Mammary epithelial cell (primary cell): ENCODE data around the gene DSTN.

Experiments used
- EZH2 ChIP-seq: IDR thresholded peaks from 2 replicates; pipeline ENCODE4 v1.6.1; 2012; ENCODE audit warnings: low read length, inconsistent platforms, borderline replicate concordance
- TF ChIP-seq, protein P1 (sequence below), 2 donors: IDR thresholded peaks in 1 of 2; conservative IDR thresholded peaks in 1 of 2; 2 replicates each; pipeline ENCODE4 v1.5.1; 2011 to 2012; ENCODE audit warnings: inconsistent platforms in 2 of 2, low read length in 2 of 2, mild to moderate bottlenecking in 2 of 2, control low read depth in 1 of 2, low read depth in 1 of 2; ENCODE audit not compliant: insufficient read depth in 1 of 2; ENCODE audit errors: extremely low read depth in 1 of 2

DNA sequence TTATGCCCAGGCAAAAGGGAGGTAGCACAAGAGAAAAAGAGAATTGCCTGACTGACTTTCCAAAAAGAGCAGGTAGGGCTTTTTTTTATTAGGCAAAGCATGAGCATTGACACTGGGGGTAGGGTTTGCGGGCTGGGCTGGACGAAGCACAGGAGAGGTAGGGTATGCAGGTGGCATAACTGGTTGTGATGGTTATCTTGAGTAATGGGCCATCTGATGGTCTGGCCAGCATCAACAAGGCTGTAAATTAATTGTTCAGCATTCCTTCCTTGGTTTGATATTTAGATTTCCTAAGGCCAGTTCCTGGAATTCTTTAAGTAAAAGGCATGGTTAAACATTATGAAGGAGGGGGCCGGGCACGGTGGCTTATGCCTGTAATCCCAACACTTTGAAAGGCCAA lies 24.7 kb upstream of the DSTN start:
- TF ChIP-seq, protein P1, sequence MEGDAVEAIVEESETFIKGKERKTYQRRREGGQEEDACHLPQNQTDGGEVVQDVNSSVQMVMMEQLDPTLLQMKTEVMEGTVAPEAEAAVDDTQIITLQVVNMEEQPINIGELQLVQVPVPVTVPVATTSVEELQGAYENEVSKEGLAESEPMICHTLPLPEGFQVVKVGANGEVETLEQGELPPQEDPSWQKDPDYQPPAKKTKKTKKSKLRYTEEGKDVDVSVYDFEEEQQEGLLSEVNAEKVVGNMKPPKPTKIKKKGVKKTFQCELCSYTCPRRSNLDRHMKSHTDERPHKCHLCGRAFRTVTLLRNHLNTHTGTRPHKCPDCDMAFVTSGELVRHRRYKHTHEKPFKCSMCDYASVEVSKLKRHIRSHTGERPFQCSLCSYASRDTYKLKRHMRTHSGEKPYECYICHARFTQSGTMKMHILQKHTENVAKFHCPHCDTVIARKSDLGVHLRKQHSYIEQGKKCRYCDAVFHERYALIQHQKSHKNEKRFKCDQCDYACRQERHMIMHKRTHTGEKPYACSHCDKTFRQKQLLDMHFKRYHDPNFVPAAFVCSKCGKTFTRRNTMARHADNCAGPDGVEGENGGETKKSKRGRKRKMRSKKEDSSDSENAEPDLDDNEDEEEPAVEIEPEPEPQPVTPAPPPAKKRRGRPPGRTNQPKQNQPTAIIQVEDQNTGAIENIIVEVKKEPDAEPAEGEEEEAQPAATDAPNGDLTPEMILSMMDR (conservative IDR thresholded peaks at IDR 0.05 in 1 of 2, IDR thresholded peaks at IDR 0.05 in 1 of 2; ENCODE audit: extremely low read depth in 1 of 2, insufficient read depth in 1 of 2, low read depth in 1 of 2, low read length in 2 of 2) = no peak
- TF ChIP-seq EZH2 = no peak
